Measurements from ENCODE around the gene PCK1.

DNA sequence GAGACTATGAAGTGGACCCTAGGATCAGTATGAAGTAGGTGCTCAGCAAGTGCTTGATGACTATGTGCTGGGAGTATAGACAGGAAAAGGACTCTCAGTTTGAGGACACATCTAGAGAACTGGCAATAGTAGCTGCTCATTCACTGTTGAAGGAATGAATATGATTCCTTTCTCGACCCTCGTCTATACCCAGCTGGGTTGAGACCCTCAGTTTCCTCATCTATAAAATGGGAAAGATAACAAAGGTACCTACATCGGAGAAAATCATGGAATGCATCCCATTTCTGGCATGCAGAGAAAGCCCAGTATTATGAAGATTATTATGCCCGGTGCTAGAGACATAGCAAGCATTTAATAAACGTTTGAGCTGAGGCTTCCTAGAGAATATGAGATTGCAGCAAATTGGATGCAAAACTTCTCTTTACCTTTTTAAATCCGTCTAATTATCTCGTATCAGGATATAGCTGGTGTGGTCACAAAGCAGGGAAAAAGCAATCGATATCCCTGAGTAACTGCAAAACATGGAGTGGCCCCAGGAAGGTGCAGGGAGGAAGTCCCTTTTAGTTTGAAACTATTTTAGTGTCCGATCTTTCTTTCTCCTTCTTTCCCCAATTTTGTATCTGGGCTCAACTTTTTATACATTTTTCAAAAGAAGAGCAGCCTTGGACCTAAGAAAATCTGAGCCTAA is 2.8 kb upstream of the PCK1 start:
- TF ChIP-seq EZH2 (IDR thresholded peaks at IDR 0.05; ENCODE audit: borderline replicate concordance, low read depth, low read length, severe bottlenecking) (no peak), CTCF (IDR thresholded peaks at IDR 0.05; ENCODE audit: extremely low read depth in 1 of 2, insufficient read depth in 1 of 2, low read depth in 1 of 2, low read length in 2 of 2) (no peak), POLR2A (IDR thresholded peaks at IDR 0.05; ENCODE audit: low read depth, low read length) (no peak), POLR2AphosphoS5 (IDR thresholded peaks at IDR 0.05; ENCODE audit: insufficient read depth, low read depth, low read length) (no peak)

All from endothelial cell of umbilical vein (primary cell).